HEK293 (cell line): Measurements from ENCODE around the gene CNP.

Experiments
- PBX3 ChIP-seq: sonication (generic); formaldehyde crosslinking; IDR thresholded peaks from 2 replicates; pipeline ENCODE4 v1.8.1; 2022; ENCODE audit warnings: mild to moderate bottlenecking, moderate library complexity, missing genetic modification reagents
- YY1 ChIP-seq: fragments of 450-650 bp; formaldehyde crosslinking; IDR thresholded peaks from 2 replicates; pipeline ENCODE4 v1.5.1; 2018; ENCODE audit warnings: missing biosample characterization, missing genetic modification characterization
- ZNF175 ChIP-seq: fragments of 450-650 bp; formaldehyde crosslinking; IDR thresholded peaks from 2 replicates; pipeline ENCODE4 v1.5.1; 2016; ENCODE audit warnings: missing biosample characterization, missing genetic modification characterization
- ZNF266 ChIP-seq: fragments of 450-650 bp; formaldehyde crosslinking; IDR thresholded peaks from 2 replicates; pipeline ENCODE4 v1.5.1; 2016; ENCODE audit warnings: missing biosample characterization, missing genetic modification characterization, low read depth
- ZNF707 ChIP-seq: fragments of 450-650 bp; formaldehyde crosslinking; IDR thresholded peaks from 2 replicates; pipeline ENCODE4 v1.5.1; 2016; ENCODE audit warnings: missing biosample characterization, missing genetic modification characterization
- TF ChIP-seq, protein P1 (sequence below): fragments of 450-650 bp; formaldehyde crosslinking; IDR thresholded peaks from 2 replicates; pipeline ENCODE4 v1.5.1; 2016; ENCODE audit warnings: missing biosample characterization, missing genetic modification characterization

GRCh38 chr17:41967921-41968578, 1.5 kb downstream of the CNP start:
- TF ChIP-seq, protein P1, sequence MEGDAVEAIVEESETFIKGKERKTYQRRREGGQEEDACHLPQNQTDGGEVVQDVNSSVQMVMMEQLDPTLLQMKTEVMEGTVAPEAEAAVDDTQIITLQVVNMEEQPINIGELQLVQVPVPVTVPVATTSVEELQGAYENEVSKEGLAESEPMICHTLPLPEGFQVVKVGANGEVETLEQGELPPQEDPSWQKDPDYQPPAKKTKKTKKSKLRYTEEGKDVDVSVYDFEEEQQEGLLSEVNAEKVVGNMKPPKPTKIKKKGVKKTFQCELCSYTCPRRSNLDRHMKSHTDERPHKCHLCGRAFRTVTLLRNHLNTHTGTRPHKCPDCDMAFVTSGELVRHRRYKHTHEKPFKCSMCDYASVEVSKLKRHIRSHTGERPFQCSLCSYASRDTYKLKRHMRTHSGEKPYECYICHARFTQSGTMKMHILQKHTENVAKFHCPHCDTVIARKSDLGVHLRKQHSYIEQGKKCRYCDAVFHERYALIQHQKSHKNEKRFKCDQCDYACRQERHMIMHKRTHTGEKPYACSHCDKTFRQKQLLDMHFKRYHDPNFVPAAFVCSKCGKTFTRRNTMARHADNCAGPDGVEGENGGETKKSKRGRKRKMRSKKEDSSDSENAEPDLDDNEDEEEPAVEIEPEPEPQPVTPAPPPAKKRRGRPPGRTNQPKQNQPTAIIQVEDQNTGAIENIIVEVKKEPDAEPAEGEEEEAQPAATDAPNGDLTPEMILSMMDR, result no peak
- TF ChIP-seq PBX3 (CRISPR knock-in tag), result no peak
- no peak for TF ChIP-seq ZNF175 (tag by site-specific recombination)
- no peak for TF ChIP-seq ZNF707 (tag by site-specific recombination)
- TF ChIP-seq ZNF266 (tag by site-specific recombination), result no peak
- TF ChIP-seq YY1 (tag by site-specific recombination), result no peak
